Umbilical cord (tissue), 2 donors: ENCODE data around the gene NTRK3. TPM values are rescaled to one million over a fixed set of nuclear protein-coding genes. Genes with fewer than 3 reads are reported as not detected.
A peak's percentile ranks its signal among the peaks of the same experiment; 100 is the strongest.

Source experiments
- DNase-seq: peaks from one replicate; pipeline ENCODE4 v3.0.0-alpha.2; 2015; ENCODE audit warnings: low spot score
- total RNA-seq: library from RNA; depleted of rRNA; stranded (reverse); fragments of >200 nt; gene quantifications from one replicate; pipeline ENCODE4 v1.2.3, GENCODE V29; 2014; ENCODE audit warnings: low replicate concordance; ENCODE audit not compliant: insufficient read depth

NTRK3 gene
- total RNA-seq, 1 donor from 2014 or later, result 24.1 TPM

- no peak for DNase-seq
Observed at GRCh38 chr15:88231909-88232644, 24.5 kb downstream of the NTRK3 start.

DNA sequence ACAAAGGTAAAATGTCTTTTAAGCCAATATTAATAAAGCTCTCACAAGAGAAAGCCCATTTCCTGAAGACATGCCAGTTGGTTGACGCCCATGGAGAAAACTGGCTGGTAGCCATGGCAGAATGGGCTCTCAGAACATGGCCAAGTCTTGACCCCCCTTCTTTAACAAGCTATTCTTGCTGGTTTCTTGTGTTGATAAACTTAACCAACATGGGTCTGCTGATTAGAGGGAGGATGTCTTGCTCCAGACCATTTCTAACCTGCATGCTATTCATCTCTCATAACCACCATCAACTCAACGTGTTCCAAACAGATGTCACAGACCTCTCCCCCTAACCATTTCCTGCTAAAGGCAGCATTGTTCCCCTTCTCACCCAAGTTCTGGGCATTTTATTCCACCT, 25.7 kb downstream of the NTRK3 start:
- no peak for DNase-seq

- no peak for DNase-seq
Observed at GRCh38 chr15:88225461-88225860, 31.1 kb downstream of the NTRK3 start.

DNA sequence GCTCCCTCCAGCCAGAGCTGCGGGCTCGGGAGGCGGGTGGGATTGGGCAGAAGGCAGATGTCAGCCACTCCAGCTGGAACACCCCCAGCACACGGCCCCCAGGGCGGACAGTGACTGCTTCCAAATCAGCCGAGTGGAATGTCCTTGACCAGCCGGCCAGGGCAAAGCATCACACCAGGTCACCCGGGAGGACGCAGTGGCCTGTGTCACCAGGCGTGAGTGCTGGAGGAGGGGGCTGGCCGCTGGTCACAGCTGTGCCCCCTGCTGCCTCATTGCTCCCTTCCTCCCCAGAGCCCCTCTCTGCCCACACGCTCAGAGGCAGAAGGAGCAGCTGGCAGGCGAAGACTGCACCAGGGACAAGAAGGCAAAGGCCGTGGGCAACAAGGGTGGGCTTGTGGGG, 33.5 kb downstream of the NTRK3 start:
- no peak for DNase-seq

- peak; percentile 21 for DNase-seq
Observed at GRCh38 chr15:88221836-88222235, 34.7 kb downstream of the NTRK3 start.

DNA sequence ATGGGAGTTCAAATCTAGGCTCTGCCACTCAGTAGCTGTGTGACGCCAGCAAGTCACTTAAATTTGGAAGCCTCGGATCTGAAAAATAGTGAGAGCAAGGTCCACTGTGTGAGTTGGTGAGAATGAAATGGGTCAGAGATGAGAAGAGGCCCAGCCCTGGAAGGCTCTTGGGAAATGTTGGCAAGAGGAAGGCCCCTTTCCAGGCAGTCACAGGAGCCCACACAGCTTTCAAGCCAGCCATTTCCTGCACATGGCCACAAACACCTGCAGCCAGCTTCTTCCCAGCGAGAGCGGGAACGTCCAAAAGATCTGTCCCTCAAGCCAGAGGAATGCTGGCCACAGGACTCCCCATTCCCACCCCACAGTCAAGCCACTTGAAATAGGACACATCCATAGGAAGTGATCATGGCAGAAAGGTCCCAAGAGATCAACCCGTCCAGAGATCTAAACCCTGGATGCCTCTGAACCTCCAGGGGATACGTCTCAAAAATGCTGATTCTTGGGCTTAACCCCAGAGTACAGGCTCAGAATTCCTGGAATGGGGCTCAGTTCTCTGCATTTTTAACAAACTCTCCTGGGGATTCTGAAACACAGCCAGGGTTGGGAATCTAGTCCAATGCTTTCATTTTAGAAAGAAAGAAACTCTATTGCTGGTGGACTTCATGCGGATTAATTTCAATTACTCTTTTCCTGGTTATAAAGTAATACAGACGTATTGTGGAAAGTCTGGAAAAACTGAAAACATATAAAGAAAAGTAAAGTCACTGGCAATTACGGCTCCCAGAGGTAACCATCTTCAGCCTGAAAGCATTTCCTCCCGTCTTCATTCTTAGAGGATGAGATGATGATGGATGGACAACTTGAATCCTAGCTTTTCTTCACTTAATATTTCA, 35.9 kb downstream of the NTRK3 start:
- DNase-seq, result peak; percentile 8

GRCh38 chr15:88219623-88220022, 36.9 kb downstream of the NTRK3 start:
- no peak for DNase-seq

DNA sequence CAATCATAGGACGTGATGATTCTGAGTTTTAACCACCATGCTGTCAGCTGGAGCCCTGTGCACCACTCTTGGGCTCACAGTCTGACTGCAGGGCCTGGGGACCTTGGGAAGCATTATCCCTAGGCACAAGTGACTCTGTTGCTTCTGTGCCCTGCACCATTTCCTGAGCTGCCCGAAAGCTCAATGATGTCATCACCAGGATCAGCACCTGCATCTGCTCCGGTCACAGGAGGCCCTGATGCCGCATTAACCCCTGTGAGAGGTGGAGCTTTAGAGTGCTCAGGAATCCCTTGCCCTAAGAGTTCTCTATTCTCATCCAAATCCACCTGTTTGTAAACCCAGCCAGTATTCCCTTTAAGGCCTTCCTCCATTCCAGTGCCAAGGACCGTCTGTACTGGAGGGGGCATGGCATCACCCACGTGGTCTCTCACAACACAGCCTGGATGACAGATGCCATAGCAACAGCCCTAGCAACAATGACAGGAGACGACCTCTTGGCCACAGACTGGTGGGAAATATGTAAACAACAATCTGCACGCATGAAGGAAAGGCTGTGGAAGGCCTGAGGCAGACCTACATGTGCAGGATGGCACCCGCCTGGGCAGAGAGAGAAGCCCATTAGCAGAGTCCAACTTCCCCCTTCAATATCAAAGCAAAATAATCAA, 37.9 kb downstream of the NTRK3 start:
- DNase-seq, result no peak

GRCh38 chr15:88215066-88215648, 41.4 kb downstream of the NTRK3 start:
- DNase-seq, result no peak

- no peak for DNase-seq
Observed at GRCh38 chr15:88209111-88209510, 47.4 kb downstream of the NTRK3 start.

- DNase-seq, result no peak
Observed at GRCh38 chr15:88208396-88208795, 48.1 kb downstream of the NTRK3 start.

- no peak for DNase-seq
Observed at GRCh38 chr15:88207565-88207964, 49.0 kb downstream of the NTRK3 start.

GRCh38 chr15:88204584-88204983, 52.0 kb downstream of the NTRK3 start:
- no peak for DNase-seq

DNA sequence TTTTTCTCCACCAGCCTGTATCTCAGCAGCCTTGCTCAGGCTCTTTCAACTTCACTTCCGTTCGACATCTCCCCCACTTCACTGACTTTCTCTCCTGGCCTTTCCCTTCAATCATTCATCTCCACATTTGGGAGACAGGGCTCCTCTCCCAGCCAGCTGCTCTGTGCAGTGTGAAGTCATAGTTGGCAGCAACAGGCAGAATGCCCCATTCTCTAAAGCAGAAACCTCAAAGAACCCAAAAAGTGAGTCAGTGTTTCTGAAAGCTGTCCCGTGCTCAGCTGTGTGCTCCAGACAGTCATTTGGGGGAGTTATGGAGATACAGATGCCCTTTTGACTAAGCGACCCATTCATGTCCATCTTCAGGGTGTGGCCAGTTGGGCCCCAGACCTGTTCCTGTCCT, 54.3 kb downstream of the NTRK3 start:
- no peak for DNase-seq

DNA sequence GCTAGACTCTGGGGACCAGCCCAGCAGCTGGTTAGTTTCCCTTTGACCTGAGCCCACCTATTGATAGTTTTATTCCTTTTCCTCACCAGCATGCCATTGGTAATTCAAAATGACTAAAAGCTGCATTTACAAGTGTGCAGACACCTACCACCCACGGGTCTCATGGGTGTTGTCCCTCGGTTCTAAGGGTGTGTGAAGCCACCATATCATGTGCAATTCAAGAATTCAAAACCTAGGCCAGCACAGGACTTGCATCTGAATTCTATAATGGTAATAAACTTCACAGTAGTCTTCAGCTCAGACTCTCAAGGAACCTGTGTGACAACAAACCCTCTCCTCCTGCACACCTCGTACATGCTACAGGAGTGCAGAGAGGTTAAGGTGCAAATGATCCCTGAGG, 55.3 kb downstream of the NTRK3 start:
- DNase-seq, result no peak

- DNase-seq, result no peak
Observed at GRCh38 chr15:88196961-88197360, 59.6 kb downstream of the NTRK3 start.

- no peak for DNase-seq
Observed at GRCh38 chr15:88194162-88194561, 62.4 kb downstream of the NTRK3 start.

GRCh38 chr15:88193415-88193814, 63.1 kb downstream of the NTRK3 start:
- DNase-seq, result no peak

GRCh38 chr15:88191812-88192165, 64.8 kb downstream of the NTRK3 start:
- no peak for DNase-seq

DNA sequence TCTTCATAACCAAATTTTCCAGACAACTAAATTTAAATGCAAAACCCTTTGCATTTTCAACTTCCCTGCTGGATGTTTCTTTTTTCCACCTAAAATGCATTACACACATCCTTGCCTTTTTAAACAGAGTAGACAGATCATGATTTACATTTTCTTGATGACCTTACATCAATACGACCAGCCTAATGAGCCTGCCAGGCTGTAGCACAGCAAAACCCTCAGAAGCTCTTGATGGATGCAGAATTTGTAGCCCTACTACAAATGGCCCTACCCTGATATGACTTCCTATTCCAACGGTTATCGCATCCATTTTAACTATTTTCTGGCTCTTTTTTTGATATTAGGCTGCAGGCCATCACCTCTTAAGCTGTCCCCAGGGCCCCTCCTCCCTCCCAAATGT, 66.3 kb downstream of the NTRK3 start:
- no peak for DNase-seq

DNA sequence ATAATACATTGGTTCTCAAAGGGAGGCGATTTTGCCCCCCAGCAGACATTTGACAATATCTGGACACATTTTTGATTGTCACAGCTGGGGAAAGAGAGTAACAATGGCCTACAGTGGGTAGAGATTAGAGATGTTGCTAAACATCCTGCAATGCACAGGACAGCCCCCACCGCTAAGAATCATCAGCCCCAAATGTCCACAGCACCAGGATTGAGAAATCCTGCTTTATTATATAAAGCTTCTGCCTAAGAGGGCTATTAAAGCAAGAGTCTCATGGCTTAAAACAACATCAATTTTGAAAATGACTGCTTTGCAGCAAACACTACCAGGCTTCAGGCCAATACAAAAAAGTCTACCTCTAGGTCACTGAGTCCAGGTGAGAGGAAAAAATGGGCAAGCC, 68.2 kb downstream of the NTRK3 start:
- DNase-seq, result no peak

GRCh38 chr15:88187195-88187594, 69.3 kb downstream of the NTRK3 start:
- DNase-seq, result no peak
